Suppressor macrophage treated with lipopolysaccharide for 4 hours (primary cell): ENCODE results near the gene PRRT2.
A peak's percentile ranks its signal among the peaks of the same experiment; 100 is the strongest.

Source experiments
- DNase-seq: peaks from one replicate; pipeline ENCODE4 v3.0.0-alpha.2; 2020

The PRRT2 gene

GRCh38 chr16:29835926-29836325, 23.9 kb downstream of the PRRT2 start:
- no peak for DNase-seq

DNA sequence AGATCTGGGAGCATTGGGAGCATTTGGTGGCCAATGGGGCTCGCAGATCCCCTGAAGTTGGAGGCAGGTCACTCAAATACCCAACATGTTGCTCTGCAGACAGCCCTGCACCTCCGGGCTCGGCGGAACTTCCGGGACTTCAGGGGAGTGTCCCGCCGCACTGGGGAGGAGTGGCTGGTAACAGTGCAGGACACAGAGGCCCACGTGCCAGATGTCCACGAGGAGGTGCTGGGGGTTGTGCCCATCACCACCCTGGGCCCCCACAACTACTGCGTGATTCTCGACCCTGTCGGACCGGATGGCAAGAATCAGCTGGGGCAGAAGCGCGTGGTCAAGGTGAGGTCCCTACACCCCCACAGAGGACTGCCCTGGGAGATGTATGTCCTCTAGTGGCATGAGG, 24.6 kb downstream of the PRRT2 start:
- no peak for DNase-seq

DNA sequence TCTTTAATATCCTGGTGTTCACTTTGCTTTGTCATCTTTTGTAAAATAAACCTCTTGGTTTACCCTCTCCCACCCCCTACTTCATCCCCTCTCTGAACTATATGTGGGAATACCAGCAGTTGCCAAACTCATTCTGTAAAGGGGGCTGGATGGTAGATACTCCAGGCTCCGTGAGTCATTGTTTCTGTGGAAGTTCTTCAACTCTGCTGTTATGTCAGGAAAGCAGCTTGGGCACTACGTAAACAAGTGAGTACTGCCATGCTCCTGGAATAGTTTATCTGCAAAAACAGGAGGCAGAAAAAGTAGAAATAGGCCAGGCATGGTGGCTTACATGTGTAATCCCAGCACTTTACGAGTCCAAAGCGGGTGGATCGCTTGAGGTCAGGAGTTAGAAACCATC, 25.8 kb downstream of the PRRT2 start:
- DNase-seq = no peak

DNA sequence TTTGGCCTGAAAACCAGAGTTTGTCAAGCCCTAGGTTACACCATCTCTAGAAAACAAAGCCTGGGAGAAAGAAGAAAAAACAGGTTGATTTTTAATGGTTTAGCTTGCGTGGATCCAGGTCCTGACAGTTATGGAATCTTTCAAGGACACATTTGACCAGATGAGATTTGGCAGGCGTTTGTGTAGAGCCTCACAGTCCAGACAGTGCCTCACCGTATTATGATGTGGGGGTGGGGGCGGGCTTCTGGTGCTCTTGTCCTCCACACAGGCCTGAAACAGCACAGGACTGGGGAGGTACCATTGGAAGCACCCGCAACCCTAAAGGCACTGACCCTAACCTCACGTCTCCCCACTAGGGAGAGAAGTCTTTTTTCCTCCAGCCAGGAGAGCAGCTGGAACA, 27.8 kb downstream of the PRRT2 start:
- no peak for DNase-seq

- no peak for DNase-seq
These were observed 28.2 kb downstream of the PRRT2 start for GRCh38 chr16:29840240-29840639.

- DNase-seq = no peak
These were observed 29.6 kb downstream of the PRRT2 start for GRCh38 chr16:29841631-29842030.

DNA sequence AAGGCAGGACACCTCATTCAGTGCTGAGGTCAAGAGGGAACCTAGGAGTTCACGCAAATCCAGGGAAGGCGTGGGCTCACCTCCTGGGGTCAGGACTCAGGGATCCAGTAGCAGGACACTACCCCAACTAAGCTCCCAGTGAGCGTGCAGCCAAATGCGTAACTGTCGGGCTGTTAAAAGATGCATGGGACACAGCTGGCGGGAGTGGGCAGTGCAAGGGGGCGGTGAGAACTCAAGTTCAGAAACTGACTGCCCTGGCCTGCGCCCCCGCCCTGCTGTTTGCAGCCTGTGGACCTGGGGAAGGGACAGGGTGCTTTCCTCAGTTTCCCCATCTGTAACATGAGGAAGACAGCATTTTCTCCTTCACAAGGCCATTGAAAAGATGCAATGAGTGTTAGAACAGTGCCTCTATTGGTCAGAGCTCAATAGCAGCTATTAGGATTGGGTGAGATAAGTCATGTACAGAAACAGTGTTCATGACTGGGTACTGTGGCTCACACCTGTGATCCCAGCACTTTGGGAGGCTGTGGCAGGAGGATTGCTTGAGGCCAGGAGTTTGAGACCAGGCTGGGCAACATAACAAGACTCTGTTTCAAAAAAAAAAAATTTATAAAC, 30.8 kb downstream of the PRRT2 start:
- no peak for DNase-seq

- no peak for DNase-seq
These were observed 31.9 kb downstream of the PRRT2 start for GRCh38 chr16:29843931-29844330.

DNA sequence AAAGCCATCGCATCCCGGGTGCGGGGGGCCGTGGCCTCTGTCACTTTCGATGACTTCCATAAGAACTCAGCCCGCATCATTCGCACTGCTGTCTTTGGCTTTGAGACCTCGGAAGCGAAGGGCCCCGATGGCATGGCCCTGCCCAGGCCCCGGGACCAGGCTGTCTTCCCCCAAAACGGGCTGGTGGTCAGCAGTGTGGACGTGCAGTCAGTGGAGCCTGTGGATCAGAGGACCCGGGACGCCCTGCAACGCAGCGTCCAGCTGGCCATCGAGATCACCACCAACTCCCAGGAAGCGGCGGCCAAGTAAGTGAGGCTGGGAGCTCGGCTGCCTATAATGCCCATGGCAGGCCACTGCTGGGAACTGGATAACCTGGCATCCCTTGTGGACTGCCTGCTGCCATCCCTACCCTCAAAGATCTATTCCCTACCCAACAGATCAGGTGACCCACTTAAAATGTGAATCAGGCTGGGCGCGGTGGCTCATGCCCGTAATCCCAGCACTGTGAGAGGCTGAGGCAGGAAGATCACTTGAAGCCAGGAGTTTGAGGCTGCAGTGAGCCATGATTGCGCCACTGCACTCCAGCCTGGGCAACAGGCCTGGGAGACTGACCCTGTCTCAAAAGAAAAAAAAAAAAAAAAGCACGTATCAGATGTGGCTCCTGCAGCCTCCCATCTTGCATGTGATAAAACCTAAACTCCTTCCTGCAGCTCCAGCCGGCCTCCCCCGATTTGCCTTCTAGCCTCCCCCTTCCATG, 32.8 kb downstream of the PRRT2 start:
- DNase-seq = no peak

GRCh38 chr16:29845656-29846055, 33.7 kb downstream of the PRRT2 start:
- DNase-seq = no peak

GRCh38 chr16:29848420-29849297, 36.7 kb downstream of the PRRT2 start:
- peak; percentile 82 for DNase-seq

DNA sequence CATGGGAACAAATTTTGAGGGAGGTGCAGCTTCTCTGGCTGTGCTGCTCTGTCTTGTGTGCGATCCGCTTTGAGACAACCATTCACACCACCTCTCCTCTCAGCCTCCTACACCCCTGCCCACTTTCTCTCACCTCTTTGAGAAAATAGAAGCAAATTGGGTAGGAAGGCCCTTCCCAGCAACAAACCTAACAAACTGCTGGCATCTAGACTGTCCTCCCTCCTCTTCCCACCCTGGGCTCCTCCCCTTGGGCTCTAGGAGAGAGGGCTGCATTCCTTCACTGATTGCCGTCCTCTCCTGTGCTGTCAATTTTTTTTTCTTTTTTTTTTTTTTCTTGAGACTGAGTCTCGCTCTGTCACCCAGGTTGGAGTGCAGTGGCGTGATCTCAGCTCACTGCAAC, 37.5 kb downstream of the PRRT2 start:
- no peak for DNase-seq

DNA sequence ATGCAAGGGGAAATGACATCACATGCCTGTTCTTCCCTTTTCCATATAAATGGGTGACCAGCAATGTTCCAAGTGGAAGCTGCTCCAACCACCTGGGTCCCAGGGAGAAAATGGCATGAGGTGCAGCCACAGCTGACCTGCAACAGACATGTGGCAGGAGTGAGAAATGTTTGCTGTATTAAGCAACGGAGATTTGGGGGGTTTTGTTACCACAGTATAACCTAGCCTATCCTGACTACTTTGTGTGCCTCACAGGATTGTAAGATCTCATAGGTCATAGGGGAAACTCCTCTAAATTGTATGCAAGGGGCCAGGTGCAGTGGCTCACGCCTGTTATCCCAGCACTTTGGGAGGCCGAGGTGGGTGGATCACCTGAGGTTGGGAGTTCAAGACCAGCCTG, 39.0 kb downstream of the PRRT2 start:
- no peak for DNase-seq

DNA sequence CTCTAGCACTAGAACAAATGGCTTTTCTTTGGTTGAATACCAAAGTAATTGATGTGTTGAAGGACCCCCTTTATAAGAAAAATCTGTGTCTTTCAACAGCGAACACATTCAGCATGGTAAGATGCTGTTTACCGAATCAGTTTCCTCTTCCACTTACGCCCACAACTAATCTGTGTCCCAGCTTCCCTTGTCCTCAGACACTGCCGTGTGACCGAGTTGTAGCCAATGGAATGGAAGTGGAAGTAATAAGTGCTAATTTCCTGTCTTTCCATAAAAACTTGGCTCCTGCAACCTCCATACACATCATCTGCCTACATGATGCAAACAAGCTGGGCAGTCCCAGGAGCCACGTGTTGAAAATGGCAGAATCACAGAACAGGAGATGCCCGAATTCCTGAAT, 40.7 kb downstream of the PRRT2 start:
- peak; percentile 34 for DNase-seq

DNA sequence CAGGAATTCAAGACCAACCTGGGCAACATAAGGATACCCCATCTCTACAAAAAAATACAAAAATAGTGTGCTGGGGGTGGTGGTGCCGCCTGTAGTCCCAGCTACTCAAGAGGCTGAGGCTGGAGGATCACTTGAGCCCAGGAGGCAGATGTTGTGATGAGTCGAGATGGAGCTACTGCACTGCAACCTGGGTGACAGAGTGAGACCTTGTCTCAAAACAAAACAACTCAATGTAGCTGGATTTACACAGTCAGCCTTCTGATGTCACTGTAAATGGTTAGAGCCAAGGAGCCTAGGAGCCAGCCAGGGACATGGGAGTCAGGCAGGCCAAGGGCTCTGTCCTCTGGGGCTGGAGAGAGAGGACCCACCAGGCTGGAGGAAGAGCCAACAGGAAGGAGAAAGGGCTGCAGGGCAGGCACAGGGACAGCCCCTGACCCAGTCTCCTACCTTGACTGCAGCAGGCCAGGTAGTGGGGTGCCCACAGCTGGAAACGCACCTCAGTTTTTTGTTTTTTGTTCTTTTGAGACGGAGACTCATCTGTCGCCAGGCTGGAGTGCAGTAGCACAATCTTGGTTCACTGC, 42.6 kb downstream of the PRRT2 start:
- no peak for DNase-seq

GRCh38 chr16:29857133-29857760, 45.3 kb downstream of the PRRT2 start:
- no peak for DNase-seq

GRCh38 chr16:29858149-29858849, 46.3 kb downstream of the PRRT2 start:
- DNase-seq = peak; percentile 52

DNA sequence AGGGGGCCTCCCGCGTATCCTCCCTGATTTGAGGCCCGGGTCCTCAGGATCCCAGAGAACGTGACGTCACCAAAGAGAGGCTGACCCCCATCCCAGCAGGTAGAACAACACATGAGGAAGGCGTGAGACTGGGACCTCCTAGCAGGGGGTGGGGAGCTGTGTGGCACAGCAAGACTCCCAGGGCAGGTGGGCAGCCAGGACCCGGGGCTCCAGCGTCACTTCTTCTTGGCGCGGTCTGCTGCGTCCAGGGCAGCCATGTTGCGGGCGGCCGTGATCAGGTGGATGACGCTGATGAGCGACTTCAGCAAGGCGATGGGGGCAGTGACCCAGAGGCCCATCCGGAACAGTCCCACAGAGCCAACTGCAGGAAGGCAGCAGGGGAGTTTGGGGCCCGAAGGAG, 47.0 kb downstream of the PRRT2 start:
- no peak for DNase-seq

DNA sequence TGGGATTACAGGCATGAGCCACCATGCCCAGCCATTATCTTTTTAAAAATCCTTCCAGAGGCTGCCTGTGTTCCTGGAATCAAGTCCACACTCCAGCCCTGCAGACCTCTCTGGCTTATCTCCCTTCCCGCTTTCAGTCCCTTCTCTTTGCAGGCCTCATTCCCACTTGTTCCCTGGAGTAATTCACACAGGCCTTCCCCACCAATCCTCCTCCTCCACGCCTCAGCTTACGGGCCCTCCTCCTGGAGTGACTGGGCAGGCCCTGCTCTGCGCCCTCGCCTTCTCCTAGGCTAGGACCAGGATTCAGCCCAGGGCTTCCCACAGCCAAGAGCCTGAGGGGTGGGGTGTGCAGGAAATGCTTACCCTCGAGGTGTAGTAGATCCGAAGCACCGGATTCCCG, 48.2 kb downstream of the PRRT2 start:
- DNase-seq = no peak

- DNase-seq = no peak
These were observed 50.4 kb downstream of the PRRT2 start for GRCh38 chr16:29862383-29862883.

DNA sequence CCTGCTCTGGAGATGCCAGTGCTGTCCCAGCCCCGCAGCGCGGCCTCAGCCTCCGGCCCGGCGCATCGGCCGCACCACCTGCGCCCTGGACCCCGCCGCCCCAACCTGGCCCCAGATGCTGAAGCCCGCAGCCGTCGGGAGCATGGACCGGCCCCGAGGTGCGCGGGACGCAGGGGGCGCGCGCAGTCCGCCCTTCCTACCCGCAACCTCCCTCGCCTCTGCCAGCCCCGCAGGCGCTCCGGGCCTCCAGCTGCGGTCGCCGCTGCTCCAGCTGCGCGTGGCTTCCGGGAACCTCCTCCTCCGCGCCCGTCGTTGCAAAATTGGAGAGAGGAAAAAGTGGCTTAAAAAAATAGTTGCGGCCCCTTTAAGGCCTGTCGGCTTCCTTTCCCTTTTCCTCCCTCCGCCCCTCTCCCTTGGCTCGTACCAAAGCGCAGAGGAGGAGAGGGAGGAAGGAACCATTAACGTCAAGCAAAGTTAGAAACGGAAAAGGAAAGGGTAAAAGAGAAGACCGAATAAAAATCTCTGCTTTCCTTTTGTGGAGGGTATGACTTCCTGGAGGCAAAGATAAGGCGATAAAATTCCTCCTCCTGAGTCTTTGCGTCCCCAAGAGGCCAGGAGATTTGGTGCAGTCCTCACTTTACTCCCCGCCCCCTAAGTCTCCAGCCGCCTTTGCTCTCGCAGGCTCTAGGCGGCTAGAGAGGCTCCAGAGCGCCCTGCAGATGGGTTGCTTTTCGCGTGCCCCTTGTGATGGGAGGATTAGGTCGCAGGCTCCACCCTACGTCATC, 51.1 kb downstream of the PRRT2 start, which contains the start of gene CDIPT:
TSS of gene CDIPT (minus strand) at position 343 of the 785 bp plus-strand sequence. CDS start 369 bp downstream, outside the sequence.
- DNase-seq = peak; percentile 98
